ENCODE measurements around the gene SMIM24. TPM values are rescaled to one million over a fixed set of nuclear protein-coding genes. Genes with fewer than 3 reads are reported as not detected.
A peak's percentile ranks its signal among the peaks of the same experiment; 100 is the strongest.

Gene SMIM24
- total and polyA plus RNA-seq, 9 of the 15 experiments (the other 6 are each of a cell fraction or from before 2014, with no cell fraction given): 0.45 to 12.3 (median 1.4) TPM; not detected in 1

DNA sequence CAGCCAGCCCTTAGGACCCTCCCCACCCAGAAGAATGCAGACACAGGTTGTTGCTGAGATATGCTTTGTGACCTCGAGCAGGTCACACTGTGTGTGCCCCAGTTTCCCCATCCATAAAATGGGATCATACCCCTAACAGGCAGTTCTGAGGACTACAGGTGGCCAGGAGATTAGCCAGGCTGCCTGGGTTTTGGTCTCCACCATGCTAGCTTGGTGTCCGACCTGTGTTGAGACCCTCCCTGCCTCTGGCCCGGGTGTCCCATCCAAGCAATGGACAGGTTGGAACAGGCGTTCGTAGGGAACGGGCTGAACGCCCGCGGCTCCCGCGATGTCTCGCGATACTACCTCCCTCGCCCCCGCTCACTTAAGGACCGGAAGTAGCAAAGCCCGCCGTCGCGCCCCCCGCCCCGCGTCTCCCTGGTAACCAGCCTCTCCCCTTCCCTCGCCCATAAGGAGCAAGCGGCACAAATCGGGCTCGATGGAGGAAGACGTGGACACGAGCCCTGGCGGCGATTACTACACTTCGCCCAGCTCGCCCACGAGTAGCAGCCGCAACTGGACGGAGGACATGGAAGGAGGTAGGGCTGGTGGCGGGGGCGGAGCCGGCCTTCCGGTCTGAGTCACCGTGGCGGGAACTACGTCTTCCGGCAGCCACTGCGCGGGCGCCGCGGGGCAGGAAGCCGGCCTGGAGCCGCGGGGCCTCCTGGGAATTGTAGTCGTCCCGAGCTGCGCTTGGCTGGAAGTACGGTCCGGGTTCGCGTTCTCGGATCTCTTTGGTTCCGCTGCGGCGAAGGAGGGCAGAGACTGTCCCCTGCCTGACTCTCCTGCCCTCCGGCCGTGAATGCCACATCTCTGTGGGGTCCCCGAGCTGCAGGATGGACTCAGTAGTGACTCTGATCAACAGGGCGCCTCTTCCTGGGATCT, 45.4 kb downstream of the SMIM24 start (continued):
- 0 out of 4 replicates have a peak, but pooled peaks of 1 of the 2 experiments have one; percentile 29 for TF ChIP-seq UBTF (IDR thresholded peaks at IDR 0.05; ENCODE audit: borderline replicate concordance in 1 of 2, low read depth in 2 of 2, low read length in 2 of 2)
- no peak for TF ChIP-seq ZKSCAN3 (CRISPR knock-in tag; IDR thresholded peaks at IDR 0.05)
- no peak for TF ChIP-seq RFX7 (CRISPR knock-in tag; IDR thresholded peaks at IDR 0.05)
- no peak for TF ChIP-seq TSHZ1 (CRISPR knock-in tag; IDR thresholded peaks at IDR 0.05)
- peak; percentile 85 for TF ChIP-seq L3MBTL2 (IDR thresholded peaks at IDR 0.05)
- TF ChIP-seq SLC30A9 (CRISPR knock-in tag; IDR thresholded peaks at IDR 0.05): no peak
- TF ChIP-seq ZNF436 (CRISPR knock-in tag; IDR thresholded peaks at IDR 0.05): no peak
- no peak for TF ChIP-seq YBX1 (IDR thresholded peaks at IDR 0.05)
- TF ChIP-seq E4F1 (CRISPR knock-in tag; IDR thresholded peaks at IDR 0.05; ENCODE audit: borderline replicate concordance): no peak
- no peak; the same call in 1 of the 2 replicates for TF ChIP-seq PML (IDR thresholded peaks at IDR 0.05; ENCODE audit: low read length)
- TF ChIP-seq BACH1 (tag; IDR thresholded peaks at IDR 0.05): peak; percentile 74; the same call in 1 of the 2 replicates
- TF ChIP-seq SIN3A (IDR thresholded peaks at IDR 0.05; ENCODE audit: borderline replicate concordance in 2 of 2, control insufficient read depth in 1 of 2, low read depth in 2 of 2, low read length in 2 of 2): no peak; a peak in 2 of 4 replicates
- TF ChIP-seq ZNF165 (CRISPR knock-in tag; IDR thresholded peaks at IDR 0.05; ENCODE audit: borderline replicate concordance): 0 out of 2 replicates have a peak, but pooled peaks have one; percentile 28
- TF ChIP-seq POU5F1 (IDR thresholded peaks at IDR 0.05; ENCODE audit: borderline replicate concordance, low read depth, low read length, partially characterized antibody): no peak
- peak; percentile 76; the same call in 1 of the 2 replicates for TF ChIP-seq SREBF1 (IDR thresholded peaks at IDR 0.05; ENCODE audit: borderline replicate concordance, low read depth, low read length)
- TF ChIP-seq ARID1B (IDR thresholded peaks at IDR 0.05): peak; percentile 60; the same call in 1 of the 2 replicates
- TF ChIP-seq MYC (IDR thresholded peaks at IDR 0.05; ENCODE audit: low read depth, low read length): peak; percentile 86
- TF ChIP-seq MYC (CRISPR knock-in tag; IDR thresholded peaks at IDR 0.05; ENCODE audit: borderline replicate concordance, low read depth): no peak
- no peak for TF ChIP-seq ZNF124 (CRISPR knock-in tag; IDR thresholded peaks at IDR 0.05)
